ENCODE results near the gene DUOX1. TPM values are rescaled to one million over a fixed set of nuclear protein-coding genes. Genes with fewer than 3 reads are reported as not detected.

The DUOX1 gene
- total and polyA plus RNA-seq, 2 donors (not counting 3 experiments of a cell fraction or from before 2014, with no cell fraction given) = not detected

GRCh38 chr15:45118131-45118588, 11.6 kb upstream of the DUOX1 start:
- intact Hi-C loops (cut with micrococcal nuclease) = loop anchor here (2.0 to 5.0 kb wide), 4 partner anchors 81 to 266 kb away; no protein-coding TSS in a partner anchor

More at GRCh38 chr15:45118131-45118588, 11.6 kb upstream of the DUOX1 start:
- H3K4me1 ChIP-seq (ENCODE audit: control insufficient read depth, extremely low read depth, insufficient read depth, low read length) = peaks cover 10% of the 10 kb centered on the region
- H3K79me2 ChIP-seq (ENCODE audit: control insufficient read depth, insufficient read depth, low read length) = no peaks in the 10 kb centered on the region
- TF ChIP-seq CTCF (IDR thresholded peaks at IDR 0.05; ENCODE audit: extremely low read depth in 1 of 2, insufficient read depth in 1 of 2, low read depth in 1 of 2, low read length in 2 of 2) (peak; percentile 100), EZH2 (IDR thresholded peaks at IDR 0.05; ENCODE audit: borderline replicate concordance, low read depth, low read length, severe bottlenecking) (no peak)
- dilution Hi-C loops (cut with MboI; ENCODE audit: extremely low pct_ligation_motif_present, low sequenced_read_pairs) = no loop called here
- no TSS peak for BruUV-seq (replicated peaks)
- H3K36me3 ChIP-seq (ENCODE audit: control insufficient read depth in 2 of 2, extremely low read depth in 1 of 2, insufficient read depth in 2 of 2, low read length in 2 of 2) = no peaks in the 10 kb centered on the region
- ChIA-PET POLR2A (no interaction called here), CTCF (interaction anchor here (0.5 to 2.4 kb wide), 43 partner anchors 9 to 542 kb away, joined by 3 to 45 read pairs (median 5); partner anchors contain the start of genes DUOX1, DUOXA1, GATM and SHF)
- FAIRE-seq (peak; percentile 95), DNase-seq (ENCODE audit: low read depth, low spot score) (peak; percentile 92)
- H4K20me1 ChIP-seq (replicated peaks; ENCODE audit: control insufficient read depth, extremely low read depth, insufficient read depth, low read length) = no peaks in the 10 kb centered on the region
- peaks cover 46 to 47% of the 10 kb centered on the region in 2 experiments for H3K27me3 ChIP-seq (ENCODE audit: control insufficient read depth in 2 of 2, insufficient read depth in 2 of 2, low read length in 2 of 2)
- peak overlapping the region; percentile 27 for H3K4me2 ChIP-seq (ENCODE audit: insufficient read depth, low read length)
- H3K9ac ChIP-seq (replicated peaks; ENCODE audit: extremely low read depth, insufficient read depth, low read length) = no peak overlapping the region
- H3K9me1 ChIP-seq (replicated peaks; ENCODE audit: control insufficient read depth, extremely low read depth, insufficient read depth, low read length) = no peaks in the 10 kb centered on the region
- H3K27ac ChIP-seq (ENCODE audit: insufficient read depth, low read depth, low read length) = no peak overlapping the region
- no peaks in the 10 kb centered on the region for H3K9me3 ChIP-seq (replicated peaks; ENCODE audit: control insufficient read depth, insufficient read depth, low read length)
- H3K4me3 ChIP-seq (replicated peaks in 1 of 3; ENCODE audit: insufficient read depth in 1 of 3, low read depth in 1 of 3, low read length in 3 of 3) = peak overlapping the region in 1 of 3 experiments; percentile 22
- no peak overlapping the region for H2AFZ ChIP-seq (ENCODE audit: low read depth, low read length)
